Parathyroid adenoma (tissue), 2 donors: Measurements from ENCODE around the gene GPR62.

Experiments
- H2AFZ ChIP-seq: fragments of 300-600 bp; sonication (generic); one replicate; pipeline ENCODE4 v1.7.0; 2017; ENCODE audit warnings: antibody characterized with exemption, mild to moderate bottlenecking
- H3K27ac ChIP-seq: fragments of 300-600 bp; sonication (generic); one replicate; pipeline ENCODE4 v1.7.0; 2017
- H3K27me3 ChIP-seq: fragments of 300-600 bp; sonication (generic); one replicate; pipeline ENCODE4 v1.7.0; 2017; ENCODE audit warnings: low read length; ENCODE audit not compliant: control insufficient read depth, insufficient read depth
- H3K36me3 ChIP-seq: fragments of 300-600 bp; sonication (generic); one replicate; pipeline ENCODE4 v1.7.0; 2017; ENCODE audit warnings: low read length; ENCODE audit not compliant: control insufficient read depth, insufficient read depth
- H3K4me1 ChIP-seq: fragments of 300-600 bp; sonication (generic); one replicate; pipeline ENCODE4 v1.7.0; 2017; ENCODE audit warnings: control low read depth
- H3K4me2 ChIP-seq: fragments of 300-600 bp; sonication (generic); one replicate; pipeline ENCODE4 v1.7.0; 2017; ENCODE audit warnings: low read length
- H3K4me3 ChIP-seq: fragments of 300-600 bp; sonication (generic); one replicate; pipeline ENCODE4 v1.7.0; 2017; ENCODE audit warnings: low read depth, low read length
- H3K79me2 ChIP-seq: fragments of 300-600 bp; sonication (generic); one replicate; pipeline ENCODE4 v1.7.0; 2017; ENCODE audit warnings: control low read depth
- H3K9ac ChIP-seq: fragments of 300-600 bp; sonication (generic); one replicate; pipeline ENCODE4 v1.7.0; 2017; ENCODE audit warnings: mild to moderate bottlenecking
- H3K9me3 ChIP-seq: fragments of 300-600 bp; sonication (generic); one replicate; pipeline ENCODE4 v1.7.0; 2017; ENCODE audit warnings: low read length; ENCODE audit not compliant: control insufficient read depth
- TF ChIP-seq, protein P1 (sequence below): fragments of 300-600 bp; sonication (generic); IDR thresholded peaks from one replicate; pipeline ENCODE4 v1.7.0; 2017; ENCODE audit warnings: antibody characterized with exemption, mild to moderate bottlenecking
- donor health status: primary hyperparathyroidism.

GPR62 gene

DNA sequence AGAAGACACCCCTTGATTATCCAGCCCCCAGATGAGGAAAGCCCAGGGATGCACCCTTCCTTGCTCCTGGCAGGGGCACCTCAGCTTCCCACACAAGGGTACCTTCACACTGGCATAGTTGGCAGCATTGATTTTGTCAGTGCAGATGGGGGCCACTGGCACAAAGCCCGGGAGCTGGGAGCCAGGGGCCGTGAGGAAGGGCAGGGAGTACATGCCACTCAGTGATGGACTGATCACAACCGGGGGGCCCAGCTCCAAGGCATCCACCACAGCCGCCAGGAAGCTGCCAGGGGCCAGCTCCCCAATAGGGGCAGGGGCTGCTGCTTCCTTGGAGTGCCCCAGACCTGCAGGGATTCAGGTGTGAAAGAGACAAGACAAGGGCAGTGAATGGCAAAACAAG is 14.7 kb downstream of the GPR62 start:
- H3K79me2 ChIP-seq = no peaks in the 10 kb centered on the region
- no peaks in the 10 kb centered on the region for H3K9me3 ChIP-seq
- no peaks in the 10 kb centered on the region for H3K27me3 ChIP-seq
- H2AFZ ChIP-seq = no peak overlapping the region
- TF ChIP-seq, protein P1, sequence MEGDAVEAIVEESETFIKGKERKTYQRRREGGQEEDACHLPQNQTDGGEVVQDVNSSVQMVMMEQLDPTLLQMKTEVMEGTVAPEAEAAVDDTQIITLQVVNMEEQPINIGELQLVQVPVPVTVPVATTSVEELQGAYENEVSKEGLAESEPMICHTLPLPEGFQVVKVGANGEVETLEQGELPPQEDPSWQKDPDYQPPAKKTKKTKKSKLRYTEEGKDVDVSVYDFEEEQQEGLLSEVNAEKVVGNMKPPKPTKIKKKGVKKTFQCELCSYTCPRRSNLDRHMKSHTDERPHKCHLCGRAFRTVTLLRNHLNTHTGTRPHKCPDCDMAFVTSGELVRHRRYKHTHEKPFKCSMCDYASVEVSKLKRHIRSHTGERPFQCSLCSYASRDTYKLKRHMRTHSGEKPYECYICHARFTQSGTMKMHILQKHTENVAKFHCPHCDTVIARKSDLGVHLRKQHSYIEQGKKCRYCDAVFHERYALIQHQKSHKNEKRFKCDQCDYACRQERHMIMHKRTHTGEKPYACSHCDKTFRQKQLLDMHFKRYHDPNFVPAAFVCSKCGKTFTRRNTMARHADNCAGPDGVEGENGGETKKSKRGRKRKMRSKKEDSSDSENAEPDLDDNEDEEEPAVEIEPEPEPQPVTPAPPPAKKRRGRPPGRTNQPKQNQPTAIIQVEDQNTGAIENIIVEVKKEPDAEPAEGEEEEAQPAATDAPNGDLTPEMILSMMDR = no peak
- H3K36me3 ChIP-seq = no peaks in the 10 kb centered on the region
- no peak overlapping the region for H3K4me2 ChIP-seq
- peaks cover 23% of the 10 kb centered on the region for H3K4me1 ChIP-seq
- H3K4me3 ChIP-seq = no peak overlapping the region
- no peak overlapping the region for H3K27ac ChIP-seq
- no peak overlapping the region for H3K9ac ChIP-seq

DNA sequence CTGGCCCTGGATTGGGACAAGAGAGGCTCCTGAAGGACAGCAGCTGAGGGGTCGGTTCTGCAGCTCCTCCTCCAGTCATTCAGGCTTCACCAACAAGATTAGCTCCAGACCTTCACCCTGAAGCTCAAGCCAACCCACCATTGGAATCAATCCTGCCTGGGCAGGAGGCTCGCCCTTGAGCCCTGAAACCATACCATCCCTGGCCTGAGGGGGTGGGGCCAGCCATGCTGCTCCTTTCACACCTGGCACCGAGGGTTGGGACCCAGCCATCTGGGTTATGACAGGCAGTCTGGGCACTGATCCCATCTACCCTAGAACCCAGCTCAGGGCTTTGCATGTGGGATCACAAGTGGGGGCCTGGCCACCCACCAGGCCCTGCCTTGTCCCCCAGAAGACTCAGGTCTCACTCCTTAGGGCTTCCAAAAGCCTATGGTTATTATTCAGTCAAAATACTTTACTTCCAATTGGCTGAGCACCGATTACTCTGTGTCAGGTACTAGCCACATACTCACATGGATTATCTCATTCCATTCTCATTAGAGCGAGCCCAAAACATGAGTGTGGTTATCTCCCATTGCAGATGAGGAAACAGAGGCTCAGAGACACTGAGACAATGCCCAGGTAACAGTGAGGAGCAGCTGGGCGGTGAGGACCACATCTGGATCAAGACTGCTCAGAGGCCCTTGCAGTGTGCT is 15.6 kb downstream of the GPR62 start:
- TF ChIP-seq, protein P1 = no peak
- Histone ChIP-seq H3K4me1 (peaks cover 26% of the 10 kb centered on the region), H3K4me3 (no peak overlapping the region), H3K79me2 (no peaks in the 10 kb centered on the region), H3K9ac (no peak overlapping the region), H3K4me2 (no peak overlapping the region), H3K36me3 (no peaks in the 10 kb centered on the region), H3K27me3 (no peaks in the 10 kb centered on the region), H3K27ac (peak overlapping the region; percentile 21), H3K9me3 (no peaks in the 10 kb centered on the region), H2AFZ (no peak overlapping the region)

GRCh38 chr3:51971350-51971749 is 16.2 kb downstream of the GPR62 start:
- no peak overlapping the region for H3K9ac ChIP-seq
- H3K36me3 ChIP-seq = no peaks in the 10 kb centered on the region
- H3K27me3 ChIP-seq = no peaks in the 10 kb centered on the region
- peaks cover 22% of the 10 kb centered on the region for H3K4me1 ChIP-seq
- no peak overlapping the region for H3K4me3 ChIP-seq
- H3K27ac ChIP-seq = no peak overlapping the region
- no peak overlapping the region for H2AFZ ChIP-seq
- no peaks in the 10 kb centered on the region for H3K79me2 ChIP-seq
- no peak overlapping the region for H3K4me2 ChIP-seq
- H3K9me3 ChIP-seq = no peaks in the 10 kb centered on the region
- TF ChIP-seq, protein P1 = no peak

DNA sequence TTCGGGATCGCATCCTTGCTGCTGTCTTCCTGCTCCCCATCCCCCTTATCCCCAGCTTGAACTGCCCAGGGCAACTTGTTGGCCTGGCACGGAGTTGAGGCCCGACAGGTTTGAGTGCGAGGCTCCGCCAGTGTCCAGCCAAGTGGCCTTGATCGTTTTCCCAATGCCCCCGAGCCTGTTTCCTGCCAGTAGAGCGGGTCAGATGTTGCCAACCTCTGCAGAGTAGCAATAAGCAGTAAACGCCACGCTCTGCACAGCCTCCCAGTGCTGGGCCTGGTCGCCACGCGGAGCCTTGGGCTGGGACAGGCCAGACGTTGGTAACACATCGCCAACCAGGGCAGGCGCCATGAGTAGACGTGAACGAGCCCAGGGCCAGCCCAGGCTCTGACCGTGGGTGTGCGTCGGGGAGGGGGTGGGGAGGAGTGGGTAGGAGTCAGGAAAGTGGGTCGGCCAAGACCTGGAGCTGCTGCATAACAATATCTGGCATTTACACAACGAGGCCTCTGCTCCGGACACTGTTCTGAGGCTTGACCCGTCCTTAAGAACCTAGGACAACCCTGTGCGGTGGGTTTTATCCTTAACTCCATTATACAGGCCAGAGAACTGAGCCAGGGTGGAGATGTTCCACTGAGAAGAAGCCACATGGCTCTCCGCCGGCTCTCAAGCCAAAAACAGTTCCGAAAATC is 19.2 kb downstream of the GPR62 start:
- TF ChIP-seq, protein P1 = peak; percentile 27
- Histone ChIP-seq H3K4me1 (peaks cover 17% of the 10 kb centered on the region), H3K27ac (peak overlapping the region; percentile 95), H3K4me2 (peak overlapping the region; percentile 90), H2AFZ (peak overlapping the region; percentile 100), H3K27me3 (no peaks in the 10 kb centered on the region), H3K9me3 (no peaks in the 10 kb centered on the region), H3K4me3 (peak overlapping the region; percentile 68), H3K36me3 (no peaks in the 10 kb centered on the region), H3K9ac (peak overlapping the region; percentile 37), H3K79me2 (no peaks in the 10 kb centered on the region)
